MCF 10A (cell line): Measurements from ENCODE around the gene GRK6. TPM values are rescaled to one million over a fixed set of nuclear protein-coding genes. Genes with fewer than 3 reads are reported as not detected.
A peak's percentile ranks its signal among the peaks of the same experiment; 100 is the strongest.

ENCODE experiments used
- BruUV-seq: library from RNA; stranded (reverse); fragments of 400-500 nt; replicated peaks from 2 replicates; lab custom pipeline; 2021; lab: Mats Ljungman, UMichigan
- CTCF ChIA-PET: fragments of 300-600 bp; sonication (Branson Sonifier 250); formaldehyde crosslinking; extraction: SDS; loops from one replicate; lab custom pipeline; 2021; ENCODE audit warnings: antibody characterized with exemption, inconsistent platforms; lab: Yijun Ruan, JAX
- POLR2A ChIA-PET: fragments of 300-600, 350-650 bp; sonication (Branson Sonifier 250); formaldehyde crosslinking; extraction: SDS; loops from one replicate; lab custom pipeline; 2020; ENCODE audit warnings: antibody characterized with exemption, inconsistent platforms; lab: Yijun Ruan, JAX
- DNase-seq: peaks from one replicate; pipeline ENCODE4 v3.0.0-alpha.2; 2018; ENCODE audit not compliant: unreplicated experiment
- H3K27ac Mint-ChIP-seq: one replicate; pipeline ENCODE4 v1.8.0; 2022; ENCODE audit warnings: mild to moderate bottlenecking, low read depth, mixed read lengths; ENCODE audit not compliant: unreplicated experiment
- H3K27me3 Mint-ChIP-seq: one replicate; pipeline ENCODE4 v1.8.0; 2022; ENCODE audit warnings: mixed read lengths; ENCODE audit not compliant: insufficient read depth, unreplicated experiment
- H3K36me3 Mint-ChIP-seq: one replicate; pipeline ENCODE4 v1.8.0; 2022; ENCODE audit warnings: mild to moderate bottlenecking, moderate library complexity, mixed read lengths; ENCODE audit not compliant: insufficient read depth, unreplicated experiment
- H3K4me1 Mint-ChIP-seq: one replicate; pipeline ENCODE4 v1.8.0; 2022; ENCODE audit warnings: mixed read lengths; ENCODE audit not compliant: insufficient read depth, unreplicated experiment
- H3K4me3 Mint-ChIP-seq: one replicate; pipeline ENCODE4 v1.8.0; 2022; ENCODE audit warnings: mild to moderate bottlenecking, moderate library complexity, mixed read lengths; ENCODE audit not compliant: unreplicated experiment
- H3K9me3 Mint-ChIP-seq: one replicate; pipeline ENCODE4 v1.8.0; 2022; ENCODE audit warnings: mixed read lengths; ENCODE audit not compliant: unreplicated experiment
- intact Hi-C: fragments of 100-400 bp; cut with micrococcal nuclease; formaldehyde crosslinking; loops from 2 replicates; pipeline ENCODE4 v1.14.1; 2022
- total RNA-seq: library from RNA; stranded (reverse); gene quantifications from 2 replicates; pipeline ENCODE4 v1.2.3, GENCODE V29; 2022
- TF ChIP-seq, protein P1 (sequence below): fragments of 200-600 bp; IDR thresholded peaks from one replicate; pipeline ENCODE4 v1.8.0; 2022; ENCODE audit warnings: antibody characterized with exemption, mild to moderate bottlenecking; ENCODE audit not compliant: unreplicated experiment

The GRK6 gene
- total RNA-seq, 1 experiment from 2014 or later: 52.0 TPM

DNA sequence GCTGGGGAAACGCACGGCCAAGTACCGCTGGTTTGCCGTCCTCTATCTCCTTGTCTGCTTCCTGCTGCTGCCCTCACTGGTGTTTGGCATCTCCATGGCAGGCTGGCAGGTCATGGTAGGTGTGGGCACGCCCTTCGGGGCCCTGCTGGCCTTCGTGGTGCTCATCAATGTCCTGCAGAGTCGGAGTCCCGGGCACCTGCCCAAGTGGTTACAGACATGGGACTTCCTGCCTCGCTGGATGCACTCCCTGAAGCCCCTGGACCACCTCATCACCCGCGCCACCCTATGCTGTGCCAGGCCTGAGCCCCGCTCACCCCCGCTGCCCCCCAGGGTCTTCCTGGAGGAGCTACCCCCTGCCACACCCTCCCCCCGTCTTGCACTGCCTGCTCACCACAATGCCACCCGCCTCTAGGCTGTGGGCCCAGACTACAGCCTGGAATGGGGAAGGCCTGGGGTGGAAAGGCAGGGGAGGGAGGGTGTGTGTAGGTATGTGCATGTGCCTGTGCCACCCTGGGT lies 28.5 kb upstream of the GRK6 start:
- DNase-seq: no peak
- no peak overlapping the region for H3K4me3 Mint-ChIP-seq
- H3K27ac Mint-ChIP-seq: no peak overlapping the region
- H3K27me3 Mint-ChIP-seq: no peaks in the 10 kb centered on the region
- ChIA-PET POLR2A (no interaction called here), CTCF (interaction anchor here (0.7 to 2.0 kb wide), 5 partner anchors 8 to 103 kb away, joined by 3 to 10 read pairs (median 4); no protein-coding TSS in a partner anchor)
- intact Hi-C loops: no loop called here
- peaks cover 10% of the 10 kb centered on the region for H3K4me1 Mint-ChIP-seq
- H3K9me3 Mint-ChIP-seq: no peaks in the 10 kb centered on the region
- TF ChIP-seq, protein P1, sequence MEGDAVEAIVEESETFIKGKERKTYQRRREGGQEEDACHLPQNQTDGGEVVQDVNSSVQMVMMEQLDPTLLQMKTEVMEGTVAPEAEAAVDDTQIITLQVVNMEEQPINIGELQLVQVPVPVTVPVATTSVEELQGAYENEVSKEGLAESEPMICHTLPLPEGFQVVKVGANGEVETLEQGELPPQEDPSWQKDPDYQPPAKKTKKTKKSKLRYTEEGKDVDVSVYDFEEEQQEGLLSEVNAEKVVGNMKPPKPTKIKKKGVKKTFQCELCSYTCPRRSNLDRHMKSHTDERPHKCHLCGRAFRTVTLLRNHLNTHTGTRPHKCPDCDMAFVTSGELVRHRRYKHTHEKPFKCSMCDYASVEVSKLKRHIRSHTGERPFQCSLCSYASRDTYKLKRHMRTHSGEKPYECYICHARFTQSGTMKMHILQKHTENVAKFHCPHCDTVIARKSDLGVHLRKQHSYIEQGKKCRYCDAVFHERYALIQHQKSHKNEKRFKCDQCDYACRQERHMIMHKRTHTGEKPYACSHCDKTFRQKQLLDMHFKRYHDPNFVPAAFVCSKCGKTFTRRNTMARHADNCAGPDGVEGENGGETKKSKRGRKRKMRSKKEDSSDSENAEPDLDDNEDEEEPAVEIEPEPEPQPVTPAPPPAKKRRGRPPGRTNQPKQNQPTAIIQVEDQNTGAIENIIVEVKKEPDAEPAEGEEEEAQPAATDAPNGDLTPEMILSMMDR: no peak
- peaks cover 5% of the 10 kb centered on the region for H3K36me3 Mint-ChIP-seq
- BruUV-seq: no TSS peak

DNA sequence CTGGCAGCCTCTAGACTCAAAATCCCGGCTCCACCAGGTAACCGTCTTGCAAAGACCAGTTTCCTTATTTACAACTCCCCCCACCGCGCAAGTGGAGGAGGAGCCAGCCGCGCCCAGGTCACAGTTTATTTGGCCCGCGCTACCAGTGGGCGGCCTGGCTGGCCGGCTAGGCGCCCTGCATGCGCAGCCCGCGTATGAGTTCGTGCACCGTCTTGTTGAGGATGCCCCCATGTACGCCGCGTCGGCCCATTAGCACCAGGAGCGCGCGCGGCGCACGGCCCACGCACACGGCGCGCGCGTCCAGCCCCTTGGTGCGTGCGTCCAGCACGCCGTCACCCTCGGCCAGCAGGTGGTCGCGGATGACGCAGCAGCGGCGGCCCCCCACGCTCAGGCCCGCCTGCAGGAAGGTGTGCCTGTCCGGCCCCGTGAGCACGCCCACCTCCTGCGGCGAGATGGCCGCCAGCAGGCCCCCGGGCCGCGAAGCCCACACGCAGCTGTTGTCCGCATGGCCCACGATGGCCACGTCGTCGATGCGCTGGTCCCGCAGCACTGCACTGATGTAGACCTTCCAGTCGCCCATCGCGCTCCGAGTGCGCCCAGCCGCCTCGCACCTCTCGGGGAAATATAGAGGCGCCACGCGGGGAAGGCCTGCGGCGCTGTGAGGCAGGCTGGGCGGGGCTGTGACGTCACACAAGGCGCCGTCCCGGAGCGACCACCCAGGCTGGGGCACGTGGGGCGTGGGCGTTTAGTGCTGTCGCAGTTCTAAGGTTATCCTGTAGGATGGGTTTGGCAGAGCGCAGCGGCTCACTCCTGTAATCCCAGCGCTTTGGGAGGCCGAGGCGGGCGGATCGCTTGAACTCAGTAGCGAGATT lies 26.2 kb upstream of the GRK6 start, which contains the start of gene PFN3:
PFN3 (minus strand) TSS at position 665 of the 872 bp plus-strand sequence; CDS start at position 580, 85 bp downstream.
- TF ChIP-seq, protein P1: no peak
- H3K36me3 Mint-ChIP-seq: peaks cover 13% of the 10 kb centered on the region
- H3K4me3 Mint-ChIP-seq: no peak within 1 kb of the TSS
- POLR2A ChIA-PET: interaction anchor here (7.3 kb wide), 1 partner anchor 51 kb away, joined by 202 read pairs; the partner anchor contains the start of gene PRR7
- no peaks in the 10 kb centered on the region for H3K27me3 Mint-ChIP-seq
- H3K4me1 Mint-ChIP-seq: peaks cover 23% of the 10 kb centered on the region
- no peak for DNase-seq
- H3K27ac Mint-ChIP-seq: no peak within 1 kb of the TSS
- no peaks in the 10 kb centered on the region for H3K9me3 Mint-ChIP-seq
- CTCF ChIA-PET: interaction anchor here (1.7 to 7.8 kb wide), 4 partner anchors 8 to 101 kb away, joined by 5 to 277 read pairs (median 159); partner anchors contain the start of gene PRR7
- BruUV-seq: no TSS peak
- intact Hi-C loops: no loop called here

DNA sequence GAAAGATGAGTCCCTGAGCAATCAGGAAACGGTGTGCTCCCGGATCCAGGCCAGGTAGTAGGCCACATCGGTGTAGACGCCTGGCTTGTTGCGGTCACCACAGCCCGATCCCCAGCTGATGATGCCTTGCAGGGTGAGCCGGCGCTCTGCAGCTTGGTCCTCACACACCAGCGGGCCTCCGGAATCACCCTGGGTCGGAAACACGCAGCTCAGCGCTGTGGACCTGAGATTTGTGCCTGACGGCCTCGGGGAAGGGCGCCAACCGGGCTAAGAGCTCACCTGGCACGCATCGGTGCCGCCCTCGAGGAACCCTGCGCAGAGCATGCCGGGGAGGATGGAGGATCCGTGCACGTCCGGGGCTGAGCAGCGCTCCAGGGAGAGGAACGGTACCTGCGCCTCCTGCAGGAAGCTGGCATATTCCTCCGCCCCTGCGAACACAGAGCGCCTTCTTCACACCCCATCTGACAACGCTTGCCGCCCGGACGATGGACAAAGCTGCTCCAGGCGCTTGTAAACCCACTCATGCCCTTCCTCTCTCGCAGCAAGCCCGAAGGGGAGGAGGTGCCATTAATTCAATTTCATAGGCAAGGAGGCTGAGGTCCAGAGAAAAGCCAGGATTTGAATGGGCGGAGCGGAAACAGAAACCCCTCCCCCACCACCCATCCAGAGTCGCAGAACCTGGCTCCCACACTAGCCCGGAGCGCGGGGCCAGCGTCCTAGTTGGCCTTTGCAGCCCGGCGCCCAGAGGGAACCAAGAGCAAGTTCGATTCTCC lies 24.0 kb upstream of the GRK6 start:
- DNase-seq: peak; percentile 92
- TF ChIP-seq, protein P1: peak; percentile 73
- H3K4me3 Mint-ChIP-seq: peak overlapping the region; percentile 87
- no peaks in the 10 kb centered on the region for H3K9me3 Mint-ChIP-seq
- peak overlapping the region; percentile 19 for H3K27ac Mint-ChIP-seq
- H3K4me1 Mint-ChIP-seq: peaks cover 25% of the 10 kb centered on the region
- ChIA-PET POLR2A (interaction anchor here (0.8 to 7.3 kb wide), 20 partner anchors 10 to 866 kb away, joined by 3 to 202 read pairs (median 6); partner anchors contain the start of genes DDX41, GRK6, LMAN2 and PDLIM7), CTCF (interaction anchor here (0.5 to 8.5 kb wide), 35 partner anchors 10 to 289 kb away, joined by 3 to 277 read pairs (median 6); partner anchors contain the start of genes GRK6, LMAN2, MXD3 and PRR7)
- no peaks in the 10 kb centered on the region for H3K27me3 Mint-ChIP-seq
- H3K36me3 Mint-ChIP-seq: peaks cover 13% of the 10 kb centered on the region
- BruUV-seq: no TSS peak
- intact Hi-C loops: loop anchor here (1.0 to 2.0 kb wide), 5 partner anchors 12 to 288 kb away; no protein-coding TSS in a partner anchor
